ENCODE data around the gene TSPAN10.

The TSPAN10 gene

DNA sequence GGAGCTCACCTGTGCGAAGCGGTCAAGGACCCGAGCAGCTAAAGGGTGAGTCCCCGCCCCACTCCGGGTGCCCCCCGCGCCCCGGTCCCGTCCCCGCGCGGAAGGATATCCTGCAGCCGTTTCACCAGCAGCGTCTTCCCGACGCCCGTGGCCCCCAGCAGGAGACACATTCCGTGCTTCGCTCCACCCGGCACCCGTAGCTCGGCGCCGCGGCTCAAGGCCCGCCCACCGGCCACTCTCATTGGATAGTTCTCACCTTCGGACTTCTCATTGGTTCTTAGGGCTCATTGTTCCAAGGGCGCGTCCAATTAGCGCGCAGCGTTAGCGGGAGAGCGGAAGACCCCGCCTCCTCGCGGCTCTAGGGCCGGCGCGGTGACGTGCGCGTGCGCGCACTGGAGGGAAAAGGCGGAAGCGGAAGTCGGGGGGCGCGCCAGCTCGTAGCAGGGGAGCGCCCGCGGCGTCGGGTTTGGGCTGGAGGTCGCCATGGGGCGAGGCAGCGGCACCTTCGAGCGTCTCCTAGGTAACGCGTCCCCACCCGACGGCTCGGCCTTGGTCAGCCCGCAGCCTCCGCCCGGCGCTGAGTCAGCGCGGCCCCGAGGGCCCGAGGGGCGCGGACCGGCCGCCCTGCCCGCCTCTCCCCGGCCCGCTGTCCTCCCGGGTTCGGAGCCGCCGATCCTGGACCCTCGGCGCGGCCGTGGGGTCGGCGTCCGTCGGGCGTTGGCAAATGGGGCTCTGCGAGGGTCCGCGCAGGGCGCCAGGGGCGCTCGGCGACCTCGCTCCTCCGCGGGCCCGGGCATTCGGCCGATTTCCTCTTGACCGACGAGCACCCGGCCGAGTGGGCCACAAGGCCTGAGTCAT, 46.8 kb downstream of the TSPAN10 start, which contains the start of the genes ARL16 and HGS:
TSS of gene ARL16 (minus strand) at position 214 of the 858 bp plus-strand sequence. CDS start at position 170, 44 bp downstream.
TSS of gene HGS (plus strand) at position 428 of the 858 bp plus-strand sequence. CDS start at position 484, 56 bp downstream.
- ATAC-seq, result peak; percentile 94

DNA sequence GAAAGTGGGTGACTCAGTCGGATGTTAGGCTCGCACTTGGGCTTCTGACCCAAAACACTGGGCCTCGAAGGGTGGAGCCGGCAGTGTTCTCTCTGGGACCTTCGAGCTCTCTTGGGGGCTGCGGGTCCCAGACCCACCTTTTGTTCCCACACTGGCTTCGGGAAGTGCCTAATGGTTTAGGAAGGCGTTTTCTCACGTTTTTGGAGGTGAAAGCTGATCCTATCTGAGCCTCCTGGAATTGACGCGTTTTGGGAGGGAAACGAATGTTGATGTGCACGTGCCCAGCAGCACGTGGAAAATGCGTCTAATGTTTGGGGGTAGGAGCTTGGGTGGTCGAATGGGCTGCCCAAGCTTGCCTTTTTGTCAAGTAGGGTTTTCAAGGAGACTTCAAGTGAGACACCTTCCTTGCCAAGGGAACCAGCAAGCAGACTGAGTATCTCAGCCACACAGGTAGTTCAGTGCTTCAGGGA, 47.5 kb downstream of the TSPAN10 start:
- DNase-seq, result peak; percentile 43
- Mint-ChIP-seq H3K9me3 (no peaks in the 10 kb centered on the region), H3K4me3 (peak overlapping the region; percentile 92), H3K27ac (peak overlapping the region; percentile 91), H3K27me3 (peaks cover 2% of the 10 kb centered on the region), H3K36me3 (ENCODE audit: low read depth) (peaks cover 42% of the 10 kb centered on the region), H3K4me1 (peaks cover 43% of the 10 kb centered on the region)
- no peak for ATAC-seq

More for the DNA sequence above, 46.8 kb downstream of the TSPAN10 start, which contains the start of the genes ARL16 and HGS:
- peak within 1 kb of the TSS; percentile 97 for H3K27ac Mint-ChIP-seq
- peaks cover 2% of the 10 kb centered on the region for H3K27me3 Mint-ChIP-seq
- H3K36me3 Mint-ChIP-seq (ENCODE audit: low read depth), result peaks cover 36% of the 10 kb centered on the region
- H3K4me3 Mint-ChIP-seq, result peak within 1 kb of the TSS; percentile 92
- H3K4me1 Mint-ChIP-seq, result peaks cover 41% of the 10 kb centered on the region
- no peaks in the 10 kb centered on the region for H3K9me3 Mint-ChIP-seq
- peak; percentile 98 for DNase-seq

DNA sequence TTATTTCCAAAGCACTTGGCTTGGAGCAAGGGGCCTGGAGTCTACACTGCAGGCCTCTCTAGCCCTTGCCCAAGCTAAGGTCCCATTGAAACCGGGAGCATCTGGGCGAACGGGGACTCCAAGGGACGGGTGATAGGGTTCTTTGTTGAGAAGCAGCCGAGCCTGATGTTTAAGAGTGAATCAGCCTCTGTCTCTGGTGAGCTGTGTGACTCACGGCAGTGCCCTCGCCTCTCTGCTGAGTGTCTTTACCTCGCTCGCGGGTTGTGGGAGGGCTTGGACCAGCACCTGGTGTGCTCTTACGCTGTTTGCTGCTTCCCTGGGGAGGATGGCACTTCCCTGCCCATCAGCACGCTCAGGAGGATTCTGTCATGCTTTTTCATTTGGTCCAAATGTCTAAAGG, 48.1 kb downstream of the TSPAN10 start:
- DNase-seq (peak; percentile 54), ATAC-seq (peak; percentile 44)
- H3K4me1 Mint-ChIP-seq, result peaks cover 43% of the 10 kb centered on the region
- peaks cover 2% of the 10 kb centered on the region for H3K27me3 Mint-ChIP-seq
- peaks cover 44% of the 10 kb centered on the region for H3K36me3 Mint-ChIP-seq (ENCODE audit: low read depth)
- H3K27ac Mint-ChIP-seq, result peak overlapping the region; percentile 91
- no peaks in the 10 kb centered on the region for H3K9me3 Mint-ChIP-seq
- peak overlapping the region; percentile 92 for H3K4me3 Mint-ChIP-seq

DNA sequence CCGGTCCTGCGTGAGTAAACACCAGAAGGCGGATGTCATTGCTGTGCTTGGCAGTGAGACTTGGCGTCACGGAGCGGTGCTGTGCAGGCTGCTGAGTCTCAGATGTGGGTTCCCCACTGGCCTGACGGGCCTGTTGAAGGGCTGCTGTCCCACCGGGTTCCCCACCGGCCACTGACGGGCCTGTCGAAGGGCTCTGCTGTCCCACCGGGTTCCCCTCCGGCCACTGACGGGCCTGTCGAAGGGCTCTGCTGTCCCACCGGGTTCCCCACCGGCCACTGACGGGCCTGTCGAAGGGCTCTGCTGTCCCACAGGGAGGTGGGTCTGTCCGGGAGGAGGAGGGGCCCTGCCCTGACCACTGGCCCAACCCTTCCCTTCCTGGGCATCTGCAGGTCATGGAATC, 49.6 kb downstream of the TSPAN10 start:
- DNase-seq (no peak), ATAC-seq (no peak)
- peaks cover 41% of the 10 kb centered on the region for H3K4me1 Mint-ChIP-seq
- peaks cover 2% of the 10 kb centered on the region for H3K27me3 Mint-ChIP-seq
- no peak overlapping the region for H3K4me3 Mint-ChIP-seq
- peaks cover 40% of the 10 kb centered on the region for H3K36me3 Mint-ChIP-seq (ENCODE audit: low read depth)
- H3K9me3 Mint-ChIP-seq, result no peaks in the 10 kb centered on the region
- H3K27ac Mint-ChIP-seq, result no peak overlapping the region

- ATAC-seq (no peak), DNase-seq (no peak)
- H3K27me3 Mint-ChIP-seq, result peaks cover 2% of the 10 kb centered on the region
- H3K27ac Mint-ChIP-seq, result no peak overlapping the region
- H3K4me1 Mint-ChIP-seq, result peaks cover 31% of the 10 kb centered on the region
- H3K4me3 Mint-ChIP-seq, result no peak overlapping the region
- H3K36me3 Mint-ChIP-seq (ENCODE audit: low read depth), result peaks cover 47% of the 10 kb centered on the region
- no peaks in the 10 kb centered on the region for H3K9me3 Mint-ChIP-seq
Observed at GRCh38 chr17:81687770-81688541, 51.0 kb downstream of the TSPAN10 start.

- Mint-ChIP-seq H3K9me3 (no peaks in the 10 kb centered on the region), H3K4me1 (peaks cover 29% of the 10 kb centered on the region), H3K27ac (no peak overlapping the region), H3K36me3 (ENCODE audit: low read depth) (peaks cover 46% of the 10 kb centered on the region), H3K27me3 (peaks cover 2% of the 10 kb centered on the region), H3K4me3 (no peak overlapping the region)
- DNase-seq (no peak), ATAC-seq (no peak)
Observed at GRCh38 chr17:81688616-81689015, 51.6 kb downstream of the TSPAN10 start.

GRCh38 chr17:81690066-81690465, 53.1 kb downstream of the TSPAN10 start:
- peaks cover 39% of the 10 kb centered on the region for H3K36me3 Mint-ChIP-seq (ENCODE audit: low read depth)
- no peaks in the 10 kb centered on the region for H3K27me3 Mint-ChIP-seq
- no peak for ATAC-seq
- no peak overlapping the region for H3K27ac Mint-ChIP-seq
- DNase-seq, result no peak
- peaks cover 19% of the 10 kb centered on the region for H3K4me1 Mint-ChIP-seq
- H3K4me3 Mint-ChIP-seq, result no peak overlapping the region
- no peaks in the 10 kb centered on the region for H3K9me3 Mint-ChIP-seq

DNA sequence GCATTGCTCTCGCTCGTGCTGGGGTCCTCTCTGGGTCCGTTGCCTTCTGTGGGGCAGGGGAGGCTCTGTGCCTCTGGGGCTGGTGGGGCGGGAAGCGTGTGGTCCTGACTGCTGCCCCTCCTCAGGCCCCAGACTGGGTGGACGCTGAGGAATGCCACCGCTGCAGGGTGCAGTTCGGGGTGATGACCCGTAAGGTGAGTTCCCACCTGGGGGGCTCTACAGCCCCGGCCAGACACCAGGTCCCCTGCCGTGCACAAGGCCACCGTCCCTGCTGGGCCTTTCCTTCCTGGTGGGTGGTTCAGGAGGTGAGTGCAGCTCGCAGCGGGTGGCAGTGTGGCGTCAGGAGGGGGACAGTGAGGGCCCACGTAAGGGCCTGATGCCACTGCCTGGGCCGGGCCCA, 53.6 kb downstream of the TSPAN10 start:
- Mint-ChIP-seq H3K27ac (no peak overlapping the region), H3K27me3 (no peaks in the 10 kb centered on the region), H3K36me3 (ENCODE audit: low read depth) (peaks cover 36% of the 10 kb centered on the region), H3K4me1 (peaks cover 14% of the 10 kb centered on the region), H3K4me3 (no peak overlapping the region), H3K9me3 (no peaks in the 10 kb centered on the region)
- no peak for DNase-seq
- ATAC-seq, result no peak

GRCh38 chr17:81691196-81691595, 54.2 kb downstream of the TSPAN10 start:
- H3K36me3 Mint-ChIP-seq (ENCODE audit: low read depth), result peaks cover 33% of the 10 kb centered on the region
- no peak overlapping the region for H3K27ac Mint-ChIP-seq
- DNase-seq (no peak), ATAC-seq (no peak)
- no peaks in the 10 kb centered on the region for H3K9me3 Mint-ChIP-seq
- H3K27me3 Mint-ChIP-seq, result no peaks in the 10 kb centered on the region
- H3K4me1 Mint-ChIP-seq, result peaks cover 10% of the 10 kb centered on the region
- H3K4me3 Mint-ChIP-seq, result no peak overlapping the region

GRCh38 chr17:81691608-81692007, 54.6 kb downstream of the TSPAN10 start:
- H3K27me3 Mint-ChIP-seq, result no peaks in the 10 kb centered on the region
- H3K9me3 Mint-ChIP-seq, result no peaks in the 10 kb centered on the region
- H3K4me1 Mint-ChIP-seq, result peaks cover 8% of the 10 kb centered on the region
- no peak for ATAC-seq
- no peak overlapping the region for H3K27ac Mint-ChIP-seq
- peaks cover 30% of the 10 kb centered on the region for H3K36me3 Mint-ChIP-seq (ENCODE audit: low read depth)
- H3K4me3 Mint-ChIP-seq, result no peak overlapping the region
- DNase-seq, result no peak

- H3K27ac Mint-ChIP-seq, result no peak overlapping the region
- H3K36me3 Mint-ChIP-seq (ENCODE audit: low read depth), result peaks cover 32% of the 10 kb centered on the region
- DNase-seq (no peak), ATAC-seq (no peak)
- no peaks in the 10 kb centered on the region for H3K27me3 Mint-ChIP-seq
- no peaks in the 10 kb centered on the region for H3K9me3 Mint-ChIP-seq
- no peak overlapping the region for H3K4me3 Mint-ChIP-seq
- H3K4me1 Mint-ChIP-seq, result peaks cover 3% of the 10 kb centered on the region
Observed at GRCh38 chr17:81693509-81694210, 56.7 kb downstream of the TSPAN10 start.

GRCh38 chr17:81694810-81695209, 57.8 kb downstream of the TSPAN10 start:
- H3K27ac Mint-ChIP-seq, result no peak overlapping the region
- no peak overlapping the region for H3K4me3 Mint-ChIP-seq
- no peaks in the 10 kb centered on the region for H3K4me1 Mint-ChIP-seq
- no peaks in the 10 kb centered on the region for H3K27me3 Mint-ChIP-seq
- DNase-seq (no peak), ATAC-seq (no peak)
- no peaks in the 10 kb centered on the region for H3K9me3 Mint-ChIP-seq
- H3K36me3 Mint-ChIP-seq (ENCODE audit: low read depth), result peaks cover 29% of the 10 kb centered on the region

GRCh38 chr17:81695211-81695610, 58.2 kb downstream of the TSPAN10 start:
- peaks cover 29% of the 10 kb centered on the region for H3K36me3 Mint-ChIP-seq (ENCODE audit: low read depth)
- no peak overlapping the region for H3K27ac Mint-ChIP-seq
- ATAC-seq, result no peak
- H3K4me3 Mint-ChIP-seq, result no peak overlapping the region
- no peaks in the 10 kb centered on the region for H3K4me1 Mint-ChIP-seq
- DNase-seq, result no peak
- H3K27me3 Mint-ChIP-seq, result no peaks in the 10 kb centered on the region
- H3K9me3 Mint-ChIP-seq, result no peaks in the 10 kb centered on the region

DNA sequence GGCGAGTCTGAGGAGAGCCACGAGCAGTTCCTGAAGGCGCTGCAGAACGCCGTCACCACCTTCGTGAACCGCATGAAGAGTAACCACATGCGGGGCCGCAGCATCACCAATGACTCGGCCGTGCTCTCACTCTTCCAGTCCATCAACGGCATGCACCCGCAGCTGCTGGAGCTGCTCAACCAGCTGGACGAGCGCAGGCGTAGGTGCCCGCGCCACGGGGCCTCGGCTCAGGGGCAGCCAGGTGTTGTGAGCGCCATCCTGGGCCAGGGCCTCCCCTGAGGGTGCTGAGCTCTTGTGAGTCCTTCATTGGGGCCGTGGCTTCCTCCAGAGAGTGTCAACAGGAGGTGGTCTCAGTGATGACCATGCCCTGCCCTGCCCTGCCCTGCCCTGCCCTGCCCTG, 58.8 kb downstream of the TSPAN10 start:
- Mint-ChIP-seq H3K9me3 (no peaks in the 10 kb centered on the region), H3K27ac (no peak overlapping the region), H3K4me1 (peaks cover 3% of the 10 kb centered on the region), H3K4me3 (no peak overlapping the region), H3K27me3 (no peaks in the 10 kb centered on the region), H3K36me3 (ENCODE audit: low read depth) (peaks cover 29% of the 10 kb centered on the region)
- no peak for ATAC-seq
- DNase-seq, result no peak

All from activated naive CD8-positive, alpha-beta T cell treated with anti-CD3 and anti-CD28 coated beads, Interleukin-2, amount 50 U/mL, for 24 hours (primary cell).